Central memory CD4-positive, alpha-beta T cell (primary cell): Measurements from ENCODE around the gene TBC1D13.
"Not testable (repeated sequence)": the region's sequence is repeated elsewhere in the genome, so short reads cannot be mapped to it uniquely, and the experiment has no call there.

Experiments used
- DNase-seq: peaks from one replicate; pipeline ENCODE4 v3.0.0; 2022

Gene TBC1D13

GRCh38 chr9:128851779-128852600 lies 64.9 kb downstream of the TBC1D13 start:
- DNase-seq = not testable (repeated sequence)

- not testable (repeated sequence) for DNase-seq
Measured at GRCh38 chr9:128852646-128853045, 65.6 kb downstream of the TBC1D13 start.

GRCh38 chr9:128854454-128854853 lies 67.4 kb downstream of the TBC1D13 start:
- DNase-seq = not testable (repeated sequence)

DNA sequence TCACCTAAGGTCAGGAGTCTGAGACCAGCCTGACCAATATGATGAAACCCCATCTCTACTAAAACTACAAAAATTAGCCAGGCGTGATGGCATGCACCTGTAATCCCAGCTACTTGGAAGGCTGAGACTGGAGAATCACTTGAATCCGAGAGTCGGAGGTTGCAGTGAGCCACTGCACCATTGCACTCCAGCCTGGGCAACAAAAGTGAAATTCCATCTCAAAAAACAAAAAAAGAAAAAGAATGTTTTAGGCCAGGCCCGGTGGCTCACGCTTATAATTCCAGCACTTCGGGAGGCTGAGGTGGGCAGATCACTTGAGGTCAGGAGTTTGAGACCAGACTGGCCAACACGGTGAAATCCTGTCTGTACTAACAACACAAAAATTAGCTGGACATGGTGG lies 71.4 kb downstream of the TBC1D13 start:
- not testable (repeated sequence) for DNase-seq
